Thoracic aorta (tissue), 2 donors: ENCODE data around the gene PNPLA7. TPM values are rescaled to one million over a fixed set of nuclear protein-coding genes. Genes with fewer than 3 reads are reported as not detected.
"Not testable (repeated sequence)": the region's sequence is repeated elsewhere in the genome, so short reads cannot be mapped to it uniquely, and the experiment has no call there.

Experiments
- ATAC-seq: fragments of 150-250 bp; one replicate; pipeline ENCODE4 v1.8.0; 2017; ENCODE audit warnings: low read depth; ENCODE audit not compliant: insufficient number of reproducible peaks, low FRiP score
- DNase-seq: peaks from one replicate; pipeline ENCODE4 v3.0.0-alpha.2; 2020; ENCODE audit warnings: low spot score
- H3K27ac ChIP-seq, 2 donors: fragments of 200-600 bp; sonication (generic); 1 replicate in 1 of 2; 2 replicates in 1 of 2; pipeline ENCODE4 v1.5.1; 2016; ENCODE audit warnings: mild to moderate bottlenecking in 2 of 2, moderate library complexity in 2 of 2
- H3K27me3 ChIP-seq: fragments of 200-600 bp; sonication (generic); replicated peaks from 2 replicates; pipeline ENCODE4 v1.6.0; 2016; ENCODE audit warnings: mild to moderate bottlenecking; ENCODE audit not compliant: insufficient read depth
- H3K36me3 ChIP-seq: fragments of 200-600 bp; sonication (generic); one replicate; pipeline ENCODE4 v1.5.1; 2016
- H3K4me1 ChIP-seq, 2 donors: fragments of 200-600 bp; sonication (generic); 1 replicate in 1 of 2; 2 replicates in 1 of 2; pipeline versions ENCODE4 v1.5.1 to v1.6.0; 2016; ENCODE audit warnings: low read depth in 2 of 2, mild to moderate bottlenecking in 1 of 2; ENCODE audit not compliant: control insufficient read depth in 1 of 2
- H3K4me3 ChIP-seq: fragments of 200-600 bp; sonication (generic); 2 replicates; pipeline ENCODE4 v1.5.1; 2016; ENCODE audit warnings: mild to moderate bottlenecking
- H3K9me3 ChIP-seq: fragments of 200-600 bp; sonication (generic); 2 replicates; pipeline ENCODE4 v1.5.1; 2016
- CTCF ChIP-seq: fragments of 200-600 bp; sonication (generic); IDR thresholded peaks from one replicate; pipeline ENCODE4 v1.5.1; 2019; ENCODE audit warnings: antibody characterized with exemption
- total RNA-seq, 2 donors: library from RNA; depleted of rRNA; stranded (reverse); fragments of >200 nt; gene quantifications; one replicate each; pipeline versions ENCODE4 v1.1.0 to v1.2.3, GENCODE V29; 2016

PNPLA7 gene
- total RNA-seq, 2 donors from 2014 or later, result 12.7 to 21.4 TPM

- no peak overlapping the region for H3K4me3 ChIP-seq
- H3K4me1 ChIP-seq, result peaks cover 22 to 43% of the 10 kb centered on the region in 2 donors
- H3K9me3 ChIP-seq, result no peaks in the 10 kb centered on the region
- no peak for ATAC-seq
- H3K36me3 ChIP-seq, result peaks cover 19% of the 10 kb centered on the region
- H3K27me3 ChIP-seq, result no peaks in the 10 kb centered on the region
- no peak for TF ChIP-seq CTCF
- DNase-seq, result no peak
- H3K27ac ChIP-seq, result no peak overlapping the region
These were observed 98.0 kb downstream of the PNPLA7 start for GRCh38 chr9:137452006-137452760.

- not testable (repeated sequence) for DNase-seq, H3K9me3 ChIP-seq, ATAC-seq, H3K27ac ChIP-seq, H3K4me3 ChIP-seq, H3K27me3 ChIP-seq
- Histone ChIP-seq H3K4me1 (peaks cover 22 to 36% of the 10 kb centered on the region in 2 donors), H3K36me3 (peaks cover 19% of the 10 kb centered on the region)
These were observed 98.8 kb downstream of the PNPLA7 start for GRCh38 chr9:137451264-137452005.

- not testable (repeated sequence) for DNase-seq
These were observed 99.5 kb downstream of the PNPLA7 start for GRCh38 chr9:137450539-137451222.

GRCh38 chr9:137449931-137450538 is 100.2 kb downstream of the PNPLA7 start:
- Histone ChIP-seq H3K36me3 (peaks cover 19% of the 10 kb centered on the region), H3K4me3 (no peak overlapping the region), H3K27me3 (no peaks in the 10 kb centered on the region), H3K4me1 (peaks cover 8 to 22% of the 10 kb centered on the region in 2 donors), H3K27ac (no peak overlapping the region), H3K9me3 (no peaks in the 10 kb centered on the region)
- no peak for TF ChIP-seq CTCF
- no peak for DNase-seq
- no peak for ATAC-seq

More at GRCh38 chr9:137450539-137451222, 99.5 kb downstream of the PNPLA7 start:
- not testable (repeated sequence) for ATAC-seq, H3K27ac ChIP-seq, H3K4me3 ChIP-seq, H3K9me3 ChIP-seq, H3K27me3 ChIP-seq
- H3K36me3 ChIP-seq, result peaks cover 19% of the 10 kb centered on the region
- peaks cover 14 to 28% of the 10 kb centered on the region in 2 donors for H3K4me1 ChIP-seq

- H3K36me3 ChIP-seq, result peaks cover 19% of the 10 kb centered on the region
- peaks cover 1 to 14% of the 10 kb centered on the region in 2 donors for H3K4me1 ChIP-seq
- no peak for DNase-seq
- H3K27ac ChIP-seq, result no peak overlapping the region
- no peaks in the 10 kb centered on the region for H3K27me3 ChIP-seq
- no peak for ATAC-seq
- no peak for TF ChIP-seq CTCF
- no peaks in the 10 kb centered on the region for H3K9me3 ChIP-seq
- H3K4me3 ChIP-seq, result no peak overlapping the region
These were observed 100.9 kb downstream of the PNPLA7 start for GRCh38 chr9:137449081-137449844.
